Muscle layer of duodenum (tissue), 2 donors: ENCODE measurements around the gene SDC3.

ENCODE experiments used
- H3K27ac ChIP-seq: one replicate; pipeline ENCODE4 v1.7.0; 2013; ENCODE audit warnings: mild to moderate bottlenecking, low read length
- H3K27me3 ChIP-seq: one replicate; pipeline ENCODE4 v1.7.0; 2013; ENCODE audit warnings: low read depth, mild to moderate bottlenecking, control low read depth, low read length
- H3K36me3 ChIP-seq, 2 donors: one replicate each; pipeline ENCODE4 v1.7.0; 2013; ENCODE audit warnings: low read length in 2 of 2, control low read depth in 1 of 2, mild to moderate bottlenecking in 1 of 2; ENCODE audit not compliant: insufficient read depth in 2 of 2, control insufficient read depth in 1 of 2
- H3K4me1 ChIP-seq, 2 donors: one replicate each; pipeline ENCODE4 v1.7.0; 2013; ENCODE audit warnings: low read length in 2 of 2, mild to moderate bottlenecking in 2 of 2, control low read depth in 1 of 2, moderate library complexity in 1 of 2; ENCODE audit not compliant: insufficient read depth in 2 of 2, control insufficient read depth in 1 of 2
- H3K4me3 ChIP-seq, 2 donors: one replicate each; pipeline ENCODE4 v1.7.0; 2013; ENCODE audit warnings: low read length in 2 of 2, low read depth in 1 of 2, mild to moderate bottlenecking in 1 of 2
- H3K9me3 ChIP-seq, 2 donors: one replicate each; pipeline ENCODE4 v1.7.0; 2013; ENCODE audit warnings: low read length in 2 of 2, control low read depth in 1 of 2, mild to moderate bottlenecking in 1 of 2; ENCODE audit not compliant: control insufficient read depth in 1 of 2
- donor health status: healthy.

SDC3 gene

DNA sequence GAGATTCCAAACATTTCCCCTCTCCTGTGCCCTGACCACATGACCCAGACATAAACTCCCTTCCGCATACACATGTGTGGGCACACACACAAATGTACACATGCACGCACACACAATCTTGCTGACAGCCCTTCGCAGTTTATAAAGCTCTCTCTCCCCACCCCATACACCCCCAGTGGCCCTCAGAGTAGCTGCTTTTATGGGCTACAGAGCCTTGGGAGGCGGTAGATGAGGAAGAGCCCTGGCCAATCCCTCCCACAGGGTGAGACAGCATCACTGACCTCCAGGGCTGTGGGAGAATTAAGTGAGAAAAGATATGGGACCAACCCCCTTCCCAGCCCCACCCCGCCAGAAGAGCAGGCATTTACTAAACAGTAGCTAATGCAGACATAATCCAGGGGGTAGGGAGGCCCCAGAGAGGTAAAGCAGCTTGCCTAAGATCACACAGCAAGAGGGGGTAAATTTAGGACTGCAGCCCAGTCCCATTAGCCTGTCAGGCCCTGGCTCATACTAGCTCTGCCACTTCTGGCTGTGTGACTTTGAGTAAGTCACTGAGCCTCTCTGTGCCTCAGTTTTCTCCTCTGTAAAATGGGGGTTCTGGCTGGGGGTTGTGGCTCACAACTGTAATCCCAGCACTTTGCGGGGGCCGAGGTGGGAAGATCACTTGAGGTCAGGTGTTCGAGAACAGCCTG, 5.1 kb downstream of the SDC3 start:
- Histone ChIP-seq H3K27ac (no peak overlapping the region), H3K36me3 (no peaks in the 10 kb centered on the region), H3K4me1 (peaks cover 0 to 67% of the 10 kb centered on the region in 2 donors), H3K4me3 (no peak overlapping the region), H3K27me3 (peaks cover 6% of the 10 kb centered on the region), H3K9me3 (no peaks in the 10 kb centered on the region)

DNA sequence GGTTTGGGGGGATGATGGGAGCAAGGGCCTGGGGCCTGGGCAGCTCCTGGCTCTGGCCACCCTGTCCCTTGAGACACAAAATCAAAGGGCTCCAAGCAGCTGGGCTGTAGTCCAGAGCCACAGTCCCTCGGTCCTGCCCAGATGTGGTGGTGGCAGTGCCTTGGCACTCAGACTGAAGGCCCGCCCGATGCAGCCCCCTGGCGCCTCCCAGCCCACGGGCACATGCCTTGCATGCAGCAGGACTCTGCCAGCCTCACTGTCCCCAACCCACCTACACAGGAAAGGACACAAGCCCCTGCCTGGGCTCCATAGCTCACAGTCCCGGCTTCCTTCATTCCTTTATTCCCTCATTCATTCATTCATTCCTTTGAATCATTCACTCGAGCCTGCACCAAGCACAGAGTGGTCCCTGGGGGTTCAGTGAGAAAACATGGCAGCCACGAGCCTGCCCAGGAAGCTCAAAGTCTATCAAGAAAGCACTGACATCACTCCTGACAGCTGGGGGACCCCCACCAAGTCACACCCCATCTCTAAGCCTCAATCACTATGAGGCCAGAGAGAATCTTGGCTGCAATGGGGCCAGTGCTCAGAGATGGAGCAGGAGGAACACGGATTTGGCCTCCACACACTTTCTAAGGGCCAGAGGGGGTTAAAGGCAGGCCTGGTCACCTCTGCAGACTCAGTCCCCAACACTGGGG, 5.8 kb downstream of the SDC3 start:
- H3K27ac ChIP-seq = peak overlapping the region; percentile 14
- H3K4me1 ChIP-seq = peaks cover 0 to 75% of the 10 kb centered on the region in 2 donors

DNA sequence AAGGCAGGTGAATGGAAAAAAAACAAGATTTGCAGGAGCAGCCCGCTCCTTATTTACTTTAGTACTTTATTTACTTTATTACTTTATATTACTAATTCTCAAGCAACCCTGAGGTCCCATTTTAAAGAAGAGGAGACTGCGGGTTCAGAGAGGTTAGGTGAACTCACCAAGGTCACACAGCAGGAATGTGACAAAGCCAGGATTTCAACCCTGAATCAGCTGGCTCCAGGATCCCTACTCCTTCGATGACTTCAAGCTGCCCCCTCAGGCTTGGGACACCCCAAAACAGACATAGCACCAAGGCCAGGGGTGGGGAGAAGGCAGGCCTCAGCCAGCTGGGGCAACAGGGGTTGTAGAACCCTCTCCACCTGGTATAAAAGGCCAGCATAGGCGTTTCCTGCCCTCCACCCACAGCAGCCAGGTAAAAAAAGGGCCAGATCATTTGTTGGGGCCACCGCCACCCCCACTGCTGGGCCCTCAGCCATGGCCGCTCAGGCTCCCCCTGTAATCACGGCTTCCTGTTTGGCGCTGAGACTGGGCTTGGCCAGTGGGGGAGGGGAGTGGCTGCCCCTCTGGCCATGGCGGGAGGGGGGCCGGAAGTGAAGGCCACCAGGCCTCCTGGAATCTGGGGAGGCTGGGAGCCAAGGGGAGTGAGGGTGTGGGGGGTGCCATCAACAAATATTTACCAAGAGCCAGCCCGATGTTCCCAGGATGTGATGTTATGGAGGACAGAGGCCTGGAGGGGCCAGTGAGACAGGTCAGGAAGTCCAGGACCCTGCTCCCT, 6.6 kb downstream of the SDC3 start:
- H3K9me3 ChIP-seq = no peaks in the 10 kb centered on the region
- H3K27ac ChIP-seq = peak overlapping the region; percentile 14
- peaks cover 1% of the 10 kb centered on the region for H3K27me3 ChIP-seq
- H3K4me3 ChIP-seq = no peak overlapping the region
- H3K36me3 ChIP-seq = no peaks in the 10 kb centered on the region
- peaks cover 0 to 69% of the 10 kb centered on the region in 2 donors for H3K4me1 ChIP-seq

More for the DNA sequence above, 5.8 kb downstream of the SDC3 start:
- Histone ChIP-seq H3K9me3 (no peaks in the 10 kb centered on the region), H3K36me3 (no peaks in the 10 kb centered on the region), H3K4me3 (no peak overlapping the region), H3K27me3 (peaks cover 6% of the 10 kb centered on the region)

DNA sequence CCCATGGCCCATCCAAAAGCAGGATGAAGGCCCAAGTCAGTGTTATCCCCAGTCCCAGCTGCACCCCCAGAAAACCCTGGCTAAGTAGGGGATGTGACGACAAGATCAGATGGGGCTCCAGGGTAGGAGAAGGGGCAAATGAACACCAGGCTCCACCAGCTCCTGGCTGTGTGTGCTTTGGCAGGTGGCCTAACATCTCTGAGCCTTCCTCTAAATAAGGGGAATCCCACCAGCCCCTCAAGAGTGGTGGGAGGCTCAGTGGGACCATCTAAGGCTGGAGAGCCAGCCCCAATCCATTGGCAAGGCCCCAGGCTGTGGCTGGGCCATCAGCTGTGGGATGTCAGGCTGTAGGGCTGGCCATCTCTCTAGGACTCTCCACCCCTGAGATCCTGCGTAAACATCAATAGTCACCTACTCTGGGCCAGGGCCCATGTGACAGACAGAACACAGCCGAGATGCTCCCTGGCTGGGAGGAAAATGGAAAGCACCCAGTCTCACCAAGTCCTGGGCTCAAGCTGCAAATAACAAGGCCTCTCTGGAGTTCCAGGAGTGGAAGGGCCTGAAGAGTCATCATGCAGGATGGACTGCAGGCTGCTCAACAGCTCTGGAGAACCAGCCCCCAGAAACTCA, 7.5 kb downstream of the SDC3 start:
- peak overlapping the region; percentile 14 for H3K27ac ChIP-seq
- H3K9me3 ChIP-seq = no peaks in the 10 kb centered on the region
- no peaks in the 10 kb centered on the region for H3K27me3 ChIP-seq
- H3K4me1 ChIP-seq = peaks cover 0 to 68% of the 10 kb centered on the region in 2 donors
- no peaks in the 10 kb centered on the region for H3K36me3 ChIP-seq
- H3K4me3 ChIP-seq = no peak overlapping the region

DNA sequence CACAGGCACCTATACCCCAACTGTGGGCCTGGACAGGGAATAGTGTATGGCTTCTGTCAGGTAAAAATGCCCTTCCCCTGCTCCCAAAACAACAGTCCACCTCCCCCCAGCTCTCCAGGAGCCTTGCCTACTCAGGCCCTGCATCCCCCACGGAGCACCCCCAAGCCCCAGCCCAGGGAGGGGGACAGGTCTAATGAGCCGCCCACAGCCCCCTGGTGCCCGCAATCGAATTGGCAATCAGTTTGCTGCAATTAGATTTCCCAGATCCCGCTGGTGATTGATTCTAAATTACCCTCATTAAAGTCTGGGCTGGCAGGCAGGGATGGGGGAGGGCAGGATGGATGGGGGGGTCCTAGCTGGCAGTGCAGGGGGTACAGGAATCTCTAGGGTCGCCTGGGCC, 8.1 kb downstream of the SDC3 start:
- no peaks in the 10 kb centered on the region for H3K27me3 ChIP-seq
- H3K9me3 ChIP-seq = no peaks in the 10 kb centered on the region
- no peak overlapping the region for H3K27ac ChIP-seq
- H3K4me3 ChIP-seq = no peak overlapping the region
- H3K36me3 ChIP-seq = no peaks in the 10 kb centered on the region
- H3K4me1 ChIP-seq = peaks cover 0 to 67% of the 10 kb centered on the region in 2 donors

DNA sequence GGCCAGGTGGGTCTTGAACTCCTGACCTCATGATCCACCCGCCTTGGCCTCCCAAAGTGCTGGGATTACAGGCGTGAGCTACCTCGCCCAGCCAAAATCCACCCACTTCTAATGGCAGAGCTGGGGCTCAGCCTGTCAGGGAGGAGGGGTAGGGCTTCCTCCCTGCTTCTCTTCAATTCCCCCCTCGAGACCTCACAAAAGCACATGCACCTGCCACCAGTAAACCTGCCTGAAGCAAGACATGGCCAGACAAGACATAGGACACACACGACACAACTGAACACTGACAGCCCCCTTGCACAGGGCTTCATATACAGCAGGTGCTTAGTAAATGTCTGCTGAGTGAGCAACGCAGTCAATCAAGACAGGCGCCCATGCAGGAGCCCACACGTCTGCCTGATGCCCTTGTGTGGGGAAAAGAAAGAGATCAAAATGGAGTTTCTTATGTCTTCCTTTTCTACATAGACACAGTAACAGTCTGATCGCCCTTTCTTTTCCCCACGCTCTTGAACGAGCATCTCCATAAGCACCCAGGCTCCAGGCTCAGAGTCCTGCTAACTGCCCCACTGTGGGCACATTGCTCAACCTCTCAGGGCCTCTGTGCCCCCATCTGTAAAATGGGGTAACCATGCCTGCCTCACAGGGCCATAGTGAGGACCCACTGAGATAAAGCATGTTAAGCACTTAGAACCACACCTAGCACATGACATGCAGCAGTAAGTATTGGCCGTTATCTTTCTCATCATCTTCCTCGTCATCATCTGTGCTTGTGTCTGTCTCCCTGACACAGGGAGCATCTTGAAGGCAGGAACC, 8.8 kb downstream of the SDC3 start:
- Histone ChIP-seq H3K27me3 (no peaks in the 10 kb centered on the region), H3K4me1 (peaks cover 0 to 69% of the 10 kb centered on the region in 2 donors), H3K9me3 (no peaks in the 10 kb centered on the region), H3K36me3 (no peaks in the 10 kb centered on the region), H3K4me3 (no peak overlapping the region), H3K27ac (no peak overlapping the region)

DNA sequence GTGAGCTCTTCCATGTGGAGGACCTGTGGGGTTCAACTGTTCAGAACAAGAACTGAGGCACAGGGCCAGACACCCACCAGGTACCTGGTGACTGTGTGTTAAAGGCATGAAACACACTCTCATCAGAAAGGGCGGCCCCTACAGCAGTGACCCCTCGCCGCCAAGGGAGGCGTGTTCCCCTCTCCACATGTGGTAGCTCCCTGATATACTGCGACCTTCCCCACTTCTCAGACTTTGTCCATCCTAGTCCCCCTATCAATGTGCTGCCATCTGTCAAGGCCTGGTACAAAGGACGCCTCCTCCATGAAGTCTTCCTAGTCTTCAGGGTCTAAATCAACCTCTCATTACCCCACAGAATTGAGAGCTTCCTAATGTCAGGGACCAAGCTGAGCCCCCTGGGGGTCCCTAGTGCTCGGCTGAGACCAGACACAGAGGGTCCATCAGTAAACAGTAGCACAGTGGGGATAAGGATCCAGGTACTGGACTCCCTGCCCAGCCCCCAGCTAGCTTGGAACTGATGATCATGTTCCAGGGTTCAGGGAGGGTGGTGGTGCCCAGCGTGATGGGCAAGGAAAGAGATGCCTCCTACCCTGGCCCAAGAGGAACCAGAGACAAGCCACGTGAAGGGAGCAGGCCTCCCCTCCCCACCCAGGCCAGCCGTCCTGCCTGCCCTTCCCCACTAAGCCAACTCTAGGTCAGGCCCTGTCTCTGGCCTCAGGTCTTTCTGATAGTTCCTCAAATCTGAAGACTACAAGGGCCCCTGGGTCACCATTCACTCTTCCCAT, 10.3 kb downstream of the SDC3 start:
- Histone ChIP-seq H3K36me3 (no peaks in the 10 kb centered on the region), H3K4me3 (no peak overlapping the region), H3K4me1 (peaks cover 0 to 67% of the 10 kb centered on the region in 2 donors), H3K27me3 (no peaks in the 10 kb centered on the region), H3K9me3 (no peaks in the 10 kb centered on the region), H3K27ac (no peak overlapping the region)

DNA sequence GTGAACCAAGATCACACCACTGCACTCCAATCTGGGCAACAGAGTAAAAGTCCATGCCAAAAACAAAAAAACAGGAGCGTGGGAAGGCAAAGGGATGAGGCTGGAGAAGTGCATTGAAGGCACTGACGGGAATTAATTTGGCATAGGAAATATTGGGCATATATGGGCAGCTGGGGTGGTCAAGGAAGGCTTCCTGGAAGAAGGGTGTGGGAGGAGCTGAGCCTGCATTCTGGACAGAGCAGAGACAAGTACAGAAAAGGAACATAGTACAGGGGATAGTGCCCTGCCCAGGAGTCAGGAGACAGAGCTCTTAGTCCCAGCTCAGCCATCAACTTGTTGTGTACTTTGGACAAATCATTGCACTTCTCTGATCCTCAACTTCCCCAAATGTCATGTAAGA, 11.7 kb downstream of the SDC3 start:
- no peak overlapping the region for H3K4me3 ChIP-seq
- no peak overlapping the region for H3K27ac ChIP-seq
- H3K9me3 ChIP-seq = no peaks in the 10 kb centered on the region
- H3K36me3 ChIP-seq = no peaks in the 10 kb centered on the region
- no peaks in the 10 kb centered on the region for H3K27me3 ChIP-seq
- H3K4me1 ChIP-seq = peaks cover 0 to 64% of the 10 kb centered on the region in 2 donors

DNA sequence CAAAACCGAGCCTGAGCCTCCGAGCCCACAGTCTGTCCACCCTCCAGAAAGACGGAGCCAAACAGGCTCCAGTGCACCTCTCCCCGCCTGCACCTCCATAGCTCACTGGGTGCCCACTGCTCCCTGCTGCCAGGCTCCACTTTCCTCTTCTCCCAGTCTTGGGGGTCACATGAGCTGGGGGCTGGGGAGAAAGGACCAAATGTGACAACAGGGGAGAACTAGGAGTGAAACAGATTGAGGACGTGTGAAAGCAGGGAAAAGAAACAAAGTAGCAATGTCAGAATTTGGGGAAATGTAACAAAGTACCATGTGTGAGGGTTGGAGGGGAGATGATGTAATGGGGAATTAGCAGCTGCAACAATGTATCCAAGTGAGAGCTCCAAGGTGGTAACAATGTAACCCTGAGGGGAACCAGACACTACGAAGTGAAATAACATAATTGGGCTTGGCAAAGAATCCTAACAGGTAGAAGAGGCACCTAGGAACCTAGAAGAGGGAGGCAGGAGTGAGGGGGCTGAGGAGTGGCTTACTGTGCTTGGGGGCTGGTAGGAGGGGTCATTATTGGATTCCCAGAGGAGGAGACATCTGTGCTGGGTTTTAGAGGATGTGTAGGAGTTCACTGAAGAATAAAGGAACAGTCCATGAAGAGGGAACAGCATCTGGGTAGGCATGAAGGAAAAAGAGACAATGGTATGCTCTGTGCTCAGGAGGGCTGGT, 12.5 kb downstream of the SDC3 start:
- Histone ChIP-seq H3K27me3 (no peaks in the 10 kb centered on the region), H3K9me3 (no peaks in the 10 kb centered on the region), H3K36me3 (no peaks in the 10 kb centered on the region), H3K4me1 (peaks cover 0 to 62% of the 10 kb centered on the region in 2 donors), H3K4me3 (no peak overlapping the region), H3K27ac (no peak overlapping the region)
